ENCODE results near the gene RNF220. TPM values are rescaled to one million over a fixed set of nuclear protein-coding genes. Genes with fewer than 3 reads are reported as not detected.

Gene RNF220
- total RNA-seq, 1 donor from 2014 or later, result 72.5 TPM

GRCh38 chr1:44576456-44577150, 171.5 kb downstream of the RNF220 start:
- no peak for TF ChIP-seq CTCF (IDR thresholded peaks at IDR 0.05)
- intact Hi-C loops (cut with DNase I), result no loop called here
- Histone ChIP-seq H3K27me3 (ENCODE audit: low read depth) (no peaks in the 10 kb centered on the region), H3K9me3 (no peaks in the 10 kb centered on the region), H3K36me3 (no peaks in the 10 kb centered on the region), H3K4me1 (peaks cover 9% of the 10 kb centered on the region), H3K4me3 (no peak overlapping the region), H3K27ac (no peak overlapping the region)
- ATAC-seq (peak in 1 of 2 donors; percentile 58), DNase-seq (no peak)

GRCh38 chr1:44581205-44581604, 176.2 kb downstream of the RNF220 start:
- TF ChIP-seq CTCF (IDR thresholded peaks at IDR 0.05), result no peak
- Histone ChIP-seq H3K27ac (no peak overlapping the region), H3K4me1 (peaks cover 9% of the 10 kb centered on the region), H3K27me3 (ENCODE audit: low read depth) (no peaks in the 10 kb centered on the region), H3K36me3 (no peaks in the 10 kb centered on the region), H3K9me3 (no peaks in the 10 kb centered on the region), H3K4me3 (no peak overlapping the region)
- ATAC-seq (no peak), DNase-seq (no peak)
- intact Hi-C loops (cut with DNase I), result no loop called here

- intact Hi-C loops (cut with DNase I), result no loop called here
- Histone ChIP-seq H3K27me3 (ENCODE audit: low read depth) (no peaks in the 10 kb centered on the region), H3K27ac (no peak overlapping the region), H3K4me1 (no peaks in the 10 kb centered on the region), H3K9me3 (no peaks in the 10 kb centered on the region), H3K4me3 (no peak overlapping the region), H3K36me3 (no peaks in the 10 kb centered on the region)
- DNase-seq (no peak), ATAC-seq (no peak)
- TF ChIP-seq CTCF (IDR thresholded peaks at IDR 0.05), result no peak
These were observed 179.1 kb downstream of the RNF220 start for GRCh38 chr1:44584167-44584566.

- H3K9me3 ChIP-seq, result no peaks in the 10 kb centered on the region
- no peak for ATAC-seq
- intact Hi-C loops (cut with DNase I), result no loop called here
- DNase-seq, result no peak
- H3K4me1 ChIP-seq, result no peaks in the 10 kb centered on the region
- no peaks in the 10 kb centered on the region for H3K36me3 ChIP-seq
- no peaks in the 10 kb centered on the region for H3K27me3 ChIP-seq (ENCODE audit: low read depth)
- H3K4me3 ChIP-seq, result no peak overlapping the region
- H3K27ac ChIP-seq, result no peak overlapping the region
- TF ChIP-seq CTCF (IDR thresholded peaks at IDR 0.05), result no peak
These were observed 180.4 kb downstream of the RNF220 start for GRCh38 chr1:44585315-44585920.

- DNase-seq (no peak), ATAC-seq (no peak)
- no peaks in the 10 kb centered on the region for H3K4me1 ChIP-seq
- intact Hi-C loops (cut with DNase I), result no loop called here
- H3K27ac ChIP-seq, result no peak overlapping the region
- no peak for TF ChIP-seq CTCF (IDR thresholded peaks at IDR 0.05)
- H3K27me3 ChIP-seq (ENCODE audit: low read depth), result no peaks in the 10 kb centered on the region
- H3K36me3 ChIP-seq, result no peaks in the 10 kb centered on the region
- no peak overlapping the region for H3K4me3 ChIP-seq
- no peaks in the 10 kb centered on the region for H3K9me3 ChIP-seq
These were observed 182.9 kb downstream of the RNF220 start for GRCh38 chr1:44587796-44588460.

All from lower lobe of right lung (tissue), 2 donors.